ENCODE data around the gene FAM149A. TPM values are rescaled to one million over a fixed set of nuclear protein-coding genes. Genes with fewer than 3 reads are reported as not detected.

The FAM149A gene
- total RNA-seq, 1 experiment from 2014 or later, result 6.6 TPM

DNA sequence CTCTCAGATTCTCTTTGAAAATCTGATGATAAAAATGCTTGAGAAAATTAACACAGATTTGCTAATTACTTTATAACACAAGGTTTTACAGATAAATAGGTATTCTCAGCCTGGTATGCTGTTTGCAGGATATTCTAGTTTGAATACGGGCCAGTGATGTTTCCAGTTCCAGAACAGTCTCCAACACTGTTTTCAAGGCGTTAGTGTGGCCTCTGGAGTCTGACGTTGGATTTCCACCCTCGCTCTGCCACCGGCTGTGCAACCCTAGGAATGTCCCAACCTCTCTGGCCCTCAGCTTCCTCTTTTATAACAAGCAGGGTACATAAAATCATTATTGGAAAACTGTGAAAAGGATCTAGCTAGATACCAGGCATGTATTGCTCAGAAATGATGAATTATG, 63.1 kb downstream of the FAM149A start:
- Mint-ChIP-seq H3K27ac (ENCODE audit: unreplicated experiment) (no peak overlapping the region), H3K9me3 (ENCODE audit: unreplicated experiment) (no peaks in the 10 kb centered on the region), H3K4me1 (ENCODE audit: low read depth, unreplicated experiment) (peaks cover 7% of the 10 kb centered on the region), H3K4me3 (ENCODE audit: unreplicated experiment) (no peak overlapping the region), H3K27me3 (ENCODE audit: insufficient read depth, unreplicated experiment) (no peaks in the 10 kb centered on the region), H3K36me3 (ENCODE audit: insufficient read depth, unreplicated experiment) (no peaks in the 10 kb centered on the region)
- no peak for DNase-seq
- Histone ChIP-seq H3K27me3 (replicated peaks; ENCODE audit: control insufficient read depth, insufficient read depth, low read length) (no peaks in the 10 kb centered on the region), H3K9me3 (no peaks in the 10 kb centered on the region), H3K4me1 (peaks cover 5% of the 10 kb centered on the region; the same call in 1 of the 2 replicates), H3K4me3 (ENCODE audit: low read depth, low read length) (no peak overlapping the region), H3K36me3 (ENCODE audit: control insufficient read depth, insufficient read depth, low read length) (no peaks in the 10 kb centered on the region)
- ChIA-PET CTCF (no interaction called here), POLR2A (no interaction called here)
- TF ChIP-seq, protein P1, sequence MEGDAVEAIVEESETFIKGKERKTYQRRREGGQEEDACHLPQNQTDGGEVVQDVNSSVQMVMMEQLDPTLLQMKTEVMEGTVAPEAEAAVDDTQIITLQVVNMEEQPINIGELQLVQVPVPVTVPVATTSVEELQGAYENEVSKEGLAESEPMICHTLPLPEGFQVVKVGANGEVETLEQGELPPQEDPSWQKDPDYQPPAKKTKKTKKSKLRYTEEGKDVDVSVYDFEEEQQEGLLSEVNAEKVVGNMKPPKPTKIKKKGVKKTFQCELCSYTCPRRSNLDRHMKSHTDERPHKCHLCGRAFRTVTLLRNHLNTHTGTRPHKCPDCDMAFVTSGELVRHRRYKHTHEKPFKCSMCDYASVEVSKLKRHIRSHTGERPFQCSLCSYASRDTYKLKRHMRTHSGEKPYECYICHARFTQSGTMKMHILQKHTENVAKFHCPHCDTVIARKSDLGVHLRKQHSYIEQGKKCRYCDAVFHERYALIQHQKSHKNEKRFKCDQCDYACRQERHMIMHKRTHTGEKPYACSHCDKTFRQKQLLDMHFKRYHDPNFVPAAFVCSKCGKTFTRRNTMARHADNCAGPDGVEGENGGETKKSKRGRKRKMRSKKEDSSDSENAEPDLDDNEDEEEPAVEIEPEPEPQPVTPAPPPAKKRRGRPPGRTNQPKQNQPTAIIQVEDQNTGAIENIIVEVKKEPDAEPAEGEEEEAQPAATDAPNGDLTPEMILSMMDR (IDR thresholded peaks at IDR 0.05; ENCODE audit: insufficient read depth in 1 of 2, low read depth in 1 of 2, low read length in 1 of 2, severe bottlenecking in 1 of 2, unreplicated experiment in 1 of 2), result no peak
- intact Hi-C loops (cut with micrococcal nuclease; ENCODE audit: unreplicated experiment), result no loop called here
- BruUV-seq (replicated peaks), result no TSS peak

DNA sequence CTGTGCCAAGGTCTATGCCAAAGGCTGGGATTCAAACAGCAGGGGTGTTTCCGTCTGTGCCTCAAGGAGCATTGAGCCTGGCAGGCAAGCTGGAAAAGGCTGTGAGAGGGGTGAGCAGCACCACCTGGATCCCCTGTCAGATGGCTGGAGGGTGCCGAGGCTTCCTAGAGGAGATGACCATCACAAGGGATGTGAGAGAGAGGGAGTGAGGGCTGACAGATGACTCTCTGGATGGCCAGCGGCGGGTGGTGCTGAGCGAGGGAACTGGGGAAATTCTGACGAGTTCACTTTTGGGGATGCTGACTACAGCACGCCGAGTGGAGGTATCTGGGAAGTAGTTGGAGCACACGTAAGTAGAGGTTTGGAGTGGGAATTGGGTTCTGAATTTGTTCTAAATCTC, 64.2 kb downstream of the FAM149A start:
- peak overlapping the region; percentile 39 for H3K27ac Mint-ChIP-seq (ENCODE audit: unreplicated experiment)
- peaks cover 5% of the 10 kb centered on the region; the same call in 1 of the 2 replicates for H3K4me1 ChIP-seq
- no peaks in the 10 kb centered on the region for H3K9me3 ChIP-seq
- no TSS peak for BruUV-seq (replicated peaks)
- no peak overlapping the region for H3K4me3 Mint-ChIP-seq (ENCODE audit: unreplicated experiment)
- POLR2A ChIA-PET, result no interaction called here
- H3K4me3 ChIP-seq (ENCODE audit: low read depth, low read length), result no peak overlapping the region
- CTCF ChIA-PET, result no interaction called here
- no peaks in the 10 kb centered on the region for H3K27me3 ChIP-seq (replicated peaks; ENCODE audit: control insufficient read depth, insufficient read depth, low read length)
- no peaks in the 10 kb centered on the region for H3K36me3 Mint-ChIP-seq (ENCODE audit: insufficient read depth, unreplicated experiment)
- intact Hi-C loops (cut with micrococcal nuclease; ENCODE audit: unreplicated experiment), result no loop called here
- no peaks in the 10 kb centered on the region for H3K27me3 Mint-ChIP-seq (ENCODE audit: insufficient read depth, unreplicated experiment)
- peaks cover 7% of the 10 kb centered on the region for H3K4me1 Mint-ChIP-seq (ENCODE audit: low read depth, unreplicated experiment)
- no peak for DNase-seq
- TF ChIP-seq, protein P1 (IDR thresholded peaks at IDR 0.05; ENCODE audit: insufficient read depth in 1 of 2, low read depth in 1 of 2, low read length in 1 of 2, severe bottlenecking in 1 of 2, unreplicated experiment in 1 of 2), result no peak
- H3K9me3 Mint-ChIP-seq (ENCODE audit: unreplicated experiment), result no peaks in the 10 kb centered on the region
- no peaks in the 10 kb centered on the region for H3K36me3 ChIP-seq (ENCODE audit: control insufficient read depth, insufficient read depth, low read length)

DNA sequence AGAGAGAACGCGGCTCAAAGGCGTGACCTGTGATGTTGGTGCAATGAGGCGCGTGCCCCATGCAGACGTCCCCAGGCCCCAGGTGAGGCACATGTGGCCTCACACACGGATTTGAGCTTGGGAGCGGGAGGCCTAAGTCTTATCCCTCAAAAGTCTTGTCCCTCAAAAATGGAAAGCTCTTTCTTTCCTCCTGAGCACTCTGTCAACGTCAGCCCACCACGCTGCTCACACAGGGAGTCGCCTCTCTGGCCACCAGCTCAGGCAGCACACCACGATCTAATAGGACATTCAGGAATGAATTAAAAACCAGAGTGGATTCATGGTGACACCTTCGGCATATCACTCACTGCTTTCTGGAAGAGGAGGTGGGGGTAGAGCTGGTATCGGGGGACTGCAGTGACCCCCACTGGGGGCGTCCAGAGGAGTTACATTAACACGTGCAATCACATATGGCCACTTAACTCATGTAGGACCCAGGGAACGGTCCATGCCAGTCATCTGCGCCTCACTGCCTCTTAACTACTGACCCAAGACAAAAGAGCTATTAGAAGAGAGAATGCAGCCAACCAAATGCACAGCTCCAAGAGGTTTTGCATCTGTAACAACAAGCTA, 64.9 kb downstream of the FAM149A start:
- no peaks in the 10 kb centered on the region for H3K27me3 Mint-ChIP-seq (ENCODE audit: insufficient read depth, unreplicated experiment)
- intact Hi-C loops (cut with micrococcal nuclease; ENCODE audit: unreplicated experiment), result no loop called here
- no peak overlapping the region for H3K4me3 Mint-ChIP-seq (ENCODE audit: unreplicated experiment)
- no peak overlapping the region for H3K27ac Mint-ChIP-seq (ENCODE audit: unreplicated experiment)
- H3K4me1 ChIP-seq, result peaks cover 5% of the 10 kb centered on the region; the same call in 1 of the 2 replicates
- no peaks in the 10 kb centered on the region for H3K36me3 Mint-ChIP-seq (ENCODE audit: insufficient read depth, unreplicated experiment)
- no peaks in the 10 kb centered on the region for H3K27me3 ChIP-seq (replicated peaks; ENCODE audit: control insufficient read depth, insufficient read depth, low read length)
- H3K9me3 ChIP-seq, result no peaks in the 10 kb centered on the region
- no TSS peak for BruUV-seq (replicated peaks)
- DNase-seq, result no peak
- ChIA-PET POLR2A (no interaction called here), CTCF (no interaction called here)
- no peak overlapping the region for H3K4me3 ChIP-seq (ENCODE audit: low read depth, low read length)
- TF ChIP-seq, protein P1 (IDR thresholded peaks at IDR 0.05; ENCODE audit: insufficient read depth in 1 of 2, low read depth in 1 of 2, low read length in 1 of 2, severe bottlenecking in 1 of 2, unreplicated experiment in 1 of 2), result no peak
- no peaks in the 10 kb centered on the region for H3K9me3 Mint-ChIP-seq (ENCODE audit: unreplicated experiment)
- peaks cover 7% of the 10 kb centered on the region for H3K4me1 Mint-ChIP-seq (ENCODE audit: low read depth, unreplicated experiment)
- H3K36me3 ChIP-seq (ENCODE audit: control insufficient read depth, insufficient read depth, low read length), result no peaks in the 10 kb centered on the region
